Kidney epithelial cell (primary cell): ENCODE data around the gene SLC39A11. TPM values are rescaled to one million over a fixed set of nuclear protein-coding genes. Genes with fewer than 3 reads are reported as not detected.

Experiments
- DNase-seq: peaks from one replicate; pipeline ENCODE4 v3.0.0-alpha.2; 2010; ENCODE audit warnings: low read depth
- H3K27me3 ChIP-seq: 2 replicates; pipeline ENCODE4 v1.6.0; 2011; ENCODE audit warnings: low read length; ENCODE audit not compliant: control insufficient read depth, insufficient read depth
- H3K36me3 ChIP-seq: 2 replicates; pipeline ENCODE4 v1.5.1; 2011; ENCODE audit warnings: low read length; ENCODE audit not compliant: control insufficient read depth, insufficient read depth
- H3K4me3 ChIP-seq: 2 replicates; pipeline ENCODE4 v1.5.1; 2011; ENCODE audit warnings: low read depth, mild to moderate bottlenecking, control low read depth, low read length
- total RNA-seq: library from RNA; depleted of rRNA; stranded (reverse); fragments of >200 nt; gene quantifications from 2 replicates; pipeline ENCODE4 v1.2.3, GENCODE V29; 2015
- TF ChIP-seq, protein P1 (sequence below): IDR thresholded peaks from 2 replicates; pipeline ENCODE4 v1.5.1; 2011; ENCODE audit warnings: mild to moderate bottlenecking, moderate library complexity, low read length, control low read depth, inconsistent platforms; ENCODE audit not compliant: insufficient read depth, poor library complexity, severe bottlenecking

SLC39A11 gene
- total RNA-seq, 1 donor from 2014 or later, result 13.0 TPM

DNA sequence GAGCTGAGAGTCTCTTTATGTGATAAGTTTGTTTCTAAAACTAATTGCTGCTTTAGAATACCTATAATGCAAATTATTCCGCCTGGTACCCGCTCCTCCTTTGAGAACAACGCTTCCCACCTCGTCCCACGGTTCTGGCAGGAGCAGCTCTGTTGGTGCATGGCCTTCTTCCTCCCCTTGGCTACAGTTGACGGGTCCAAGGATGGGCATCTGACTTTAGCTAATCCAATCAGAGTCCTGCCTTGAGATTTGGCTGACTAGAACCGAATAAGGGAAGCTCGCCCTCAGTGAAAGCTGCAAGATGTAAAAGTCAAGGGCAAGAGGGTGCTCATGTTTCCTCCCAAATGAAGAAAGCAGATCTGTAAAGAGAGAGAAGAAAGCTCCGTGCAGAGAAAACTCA, 481.3 kb downstream of the SLC39A11 start:
- H3K27me3 ChIP-seq, result no peaks in the 10 kb centered on the region
- TF ChIP-seq, protein P1, sequence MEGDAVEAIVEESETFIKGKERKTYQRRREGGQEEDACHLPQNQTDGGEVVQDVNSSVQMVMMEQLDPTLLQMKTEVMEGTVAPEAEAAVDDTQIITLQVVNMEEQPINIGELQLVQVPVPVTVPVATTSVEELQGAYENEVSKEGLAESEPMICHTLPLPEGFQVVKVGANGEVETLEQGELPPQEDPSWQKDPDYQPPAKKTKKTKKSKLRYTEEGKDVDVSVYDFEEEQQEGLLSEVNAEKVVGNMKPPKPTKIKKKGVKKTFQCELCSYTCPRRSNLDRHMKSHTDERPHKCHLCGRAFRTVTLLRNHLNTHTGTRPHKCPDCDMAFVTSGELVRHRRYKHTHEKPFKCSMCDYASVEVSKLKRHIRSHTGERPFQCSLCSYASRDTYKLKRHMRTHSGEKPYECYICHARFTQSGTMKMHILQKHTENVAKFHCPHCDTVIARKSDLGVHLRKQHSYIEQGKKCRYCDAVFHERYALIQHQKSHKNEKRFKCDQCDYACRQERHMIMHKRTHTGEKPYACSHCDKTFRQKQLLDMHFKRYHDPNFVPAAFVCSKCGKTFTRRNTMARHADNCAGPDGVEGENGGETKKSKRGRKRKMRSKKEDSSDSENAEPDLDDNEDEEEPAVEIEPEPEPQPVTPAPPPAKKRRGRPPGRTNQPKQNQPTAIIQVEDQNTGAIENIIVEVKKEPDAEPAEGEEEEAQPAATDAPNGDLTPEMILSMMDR, result no peak
- DNase-seq, result no peak
- no peak overlapping the region for H3K4me3 ChIP-seq
- H3K36me3 ChIP-seq, result no peaks in the 10 kb centered on the region

DNA sequence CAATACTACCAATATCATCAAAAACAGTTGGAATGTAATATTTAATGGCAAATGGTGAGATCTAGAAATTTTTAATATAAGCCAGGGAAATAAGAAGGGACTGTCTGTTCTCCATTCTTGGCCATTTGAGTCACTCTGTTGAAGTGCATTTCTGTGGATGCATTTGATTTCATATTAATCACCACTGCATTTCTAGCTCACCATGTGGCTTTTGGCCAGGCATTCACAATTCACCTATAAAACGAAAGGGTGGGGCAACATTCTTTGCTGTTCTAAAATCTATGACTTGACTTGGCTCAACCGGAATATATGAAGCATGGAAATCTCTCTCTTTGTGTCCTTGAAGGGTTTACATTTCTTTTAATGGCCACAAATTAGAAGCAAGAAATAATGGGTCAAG, 483.0 kb downstream of the SLC39A11 start:
- TF ChIP-seq, protein P1, result no peak
- no peak overlapping the region for H3K4me3 ChIP-seq
- no peaks in the 10 kb centered on the region for H3K36me3 ChIP-seq
- H3K27me3 ChIP-seq, result no peaks in the 10 kb centered on the region
- no peak for DNase-seq

DNA sequence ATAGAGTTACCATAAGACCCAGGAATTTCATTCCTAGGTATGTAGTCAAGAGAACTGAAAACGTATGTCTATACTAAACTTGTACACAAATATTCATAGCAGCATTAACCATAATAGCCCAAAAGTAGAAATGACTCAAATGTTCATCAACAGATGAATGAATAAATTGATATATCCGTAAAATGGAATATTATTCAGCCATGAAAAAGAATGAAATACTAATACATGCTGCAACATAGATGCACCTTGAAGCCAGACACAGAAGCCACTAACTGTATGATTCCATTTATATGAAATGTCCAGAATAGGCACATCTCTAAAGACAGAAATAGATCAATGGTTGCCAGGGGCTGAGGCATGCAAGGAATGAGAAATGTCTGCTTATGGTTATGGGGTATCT, 484.1 kb downstream of the SLC39A11 start:
- TF ChIP-seq, protein P1, result no peak
- no peaks in the 10 kb centered on the region for H3K36me3 ChIP-seq
- no peak for DNase-seq
- H3K4me3 ChIP-seq, result no peak overlapping the region
- no peaks in the 10 kb centered on the region for H3K27me3 ChIP-seq

DNA sequence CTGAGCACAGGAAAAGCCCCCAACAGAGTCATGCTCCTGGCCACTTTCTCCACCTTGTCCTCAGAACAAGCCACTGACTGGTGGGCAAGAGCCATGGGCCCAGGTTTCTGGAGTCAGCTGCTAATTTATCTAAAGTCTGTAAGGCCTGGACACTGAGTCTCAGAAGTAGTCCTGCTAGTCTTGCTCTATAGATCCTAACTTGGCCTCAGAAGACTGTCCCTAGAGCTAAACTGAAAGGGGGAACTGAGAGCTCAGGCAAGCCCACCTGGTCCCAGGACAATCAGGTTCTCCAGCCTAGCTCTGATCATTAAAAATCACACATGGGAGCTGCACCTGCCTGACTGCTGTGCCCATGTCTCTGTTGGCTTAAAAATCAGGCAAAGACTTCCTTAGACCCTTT, 485.8 kb downstream of the SLC39A11 start:
- no peak for DNase-seq

DNA sequence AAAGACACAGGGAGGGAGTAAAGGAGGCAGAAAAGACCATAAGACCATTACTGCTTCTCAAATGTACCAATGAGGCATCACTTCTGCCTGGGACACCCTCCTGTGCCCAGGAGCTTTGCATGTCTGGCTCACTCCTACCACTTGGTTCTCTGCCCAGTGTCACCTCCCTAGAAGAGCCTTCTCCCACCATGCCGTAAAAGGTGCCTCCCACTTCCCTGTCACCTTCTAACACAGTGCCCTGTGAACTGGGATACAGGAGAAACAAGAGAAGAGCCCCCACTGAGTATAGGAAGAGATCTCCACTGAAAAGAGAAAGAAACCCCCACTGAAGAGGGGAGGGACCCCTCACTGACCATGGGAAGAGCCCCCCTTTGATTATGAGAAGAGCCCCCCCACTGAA, 486.9 kb downstream of the SLC39A11 start:
- TF ChIP-seq, protein P1, result no peak
- Histone ChIP-seq H3K36me3 (no peaks in the 10 kb centered on the region), H3K27me3 (no peaks in the 10 kb centered on the region), H3K4me3 (no peak overlapping the region)
- no peak for DNase-seq

More for the DNA sequence above, 485.8 kb downstream of the SLC39A11 start:
- Histone ChIP-seq H3K4me3 (no peak overlapping the region), H3K36me3 (no peaks in the 10 kb centered on the region), H3K27me3 (no peaks in the 10 kb centered on the region)
- TF ChIP-seq, protein P1, result no peak

DNA sequence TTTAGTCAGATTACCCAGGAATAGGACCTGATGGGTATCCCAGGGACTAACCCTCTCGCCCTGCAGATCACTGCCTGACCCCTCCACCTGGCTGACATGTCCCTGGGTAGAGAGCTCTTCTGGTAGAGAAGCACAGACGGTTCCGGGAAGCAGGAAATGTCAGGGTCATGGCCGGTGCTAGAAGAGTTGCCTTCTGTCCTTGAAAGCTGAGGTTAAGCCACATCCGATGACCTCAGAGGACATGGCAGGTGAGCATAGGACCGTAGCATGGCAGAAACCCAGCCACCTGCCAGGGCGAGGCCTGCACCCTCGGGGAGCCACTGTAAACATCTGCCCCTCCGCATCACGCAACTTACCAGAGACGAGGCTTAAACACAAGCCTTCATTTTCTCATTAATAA, 488.0 kb downstream of the SLC39A11 start:
- H3K4me3 ChIP-seq, result no peak overlapping the region
- TF ChIP-seq, protein P1, result no peak
- H3K36me3 ChIP-seq, result no peaks in the 10 kb centered on the region
- H3K27me3 ChIP-seq, result no peaks in the 10 kb centered on the region
- no peak for DNase-seq
